CD4-positive, alpha-beta memory T cell (primary cell): ENCODE measurements around the gene MAU2. TPM values are rescaled to one million over a fixed set of nuclear protein-coding genes. Genes with fewer than 3 reads are reported as not detected.

Experiments
- CTCF ChIA-PET: fragments of 350-600 bp; sonication (Branson Sonifier 250); formaldehyde crosslinking; loops from one replicate; lab custom pipeline; 2021; ENCODE audit warnings: inconsistent platforms; ENCODE audit not compliant: partially characterized antibody; lab: Charles Lee
- POLR2A ChIA-PET: fragments of 350-600 bp; sonication (Branson Sonifier 250); formaldehyde crosslinking; loops from one replicate; lab custom pipeline; 2021; ENCODE audit not compliant: partially characterized antibody; lab: Charles Lee
- DNase-seq, 5 donors: peaks; one replicate each; pipeline versions ENCODE4 v3.0.0 to v3.0.0-alpha.2; 2020 to 2022; ENCODE audit warnings: mixed read lengths in 1 of 5
- H3K27ac ChIP-seq: one replicate; pipeline ENCODE4 v1.7.0; 2013; ENCODE audit warnings: low read depth, low read length
- H3K27me3 ChIP-seq: 2 replicates; pipeline ENCODE4 v1.7.0; 2013; ENCODE audit warnings: mild to moderate bottlenecking, low read length, moderate library complexity; ENCODE audit not compliant: insufficient read depth
- H3K36me3 ChIP-seq: 2 replicates; pipeline ENCODE4 v1.7.0; 2013; ENCODE audit warnings: mild to moderate bottlenecking, low read length, moderate library complexity; ENCODE audit not compliant: insufficient read depth
- H3K4me1 ChIP-seq: 2 replicates; pipeline ENCODE4 v1.7.0; 2013; ENCODE audit warnings: mild to moderate bottlenecking, low read length, moderate library complexity; ENCODE audit not compliant: insufficient read depth
- H3K4me3 ChIP-seq, 2 donors: one replicate each; pipeline ENCODE4 v1.7.0; 2013; ENCODE audit warnings: low read length in 2 of 2, mild to moderate bottlenecking in 1 of 2
- H3K9me3 ChIP-seq, 2 donors: one replicate each; pipeline ENCODE4 v1.7.0; 2013; ENCODE audit warnings: low read length in 2 of 2, control low read depth in 1 of 2; ENCODE audit not compliant: control insufficient read depth in 1 of 2
- H3K27ac Mint-ChIP-seq, 7 donors: one replicate each; pipeline ENCODE4 v1.8.0; 2020 to 2021; ENCODE audit warnings: mixed read lengths in 7 of 7, mild to moderate bottlenecking in 6 of 7, inconsistent platforms in 3 of 7, moderate library complexity in 3 of 7
- H3K27me3 Mint-ChIP-seq, 2 donors: one replicate each; pipeline ENCODE4 v1.8.0; 2020 to 2021; ENCODE audit warnings: mixed read lengths in 2 of 2
- H3K36me3 Mint-ChIP-seq, 2 donors: one replicate each; pipeline ENCODE4 v1.8.0; 2020 to 2021; ENCODE audit warnings: mixed read lengths in 2 of 2, inconsistent platforms in 1 of 2, mild to moderate bottlenecking in 1 of 2
- H3K4me1 Mint-ChIP-seq, 4 donors: one replicate each; pipeline ENCODE4 v1.8.0; 2020 to 2021; ENCODE audit warnings: mixed read lengths in 4 of 4, mild to moderate bottlenecking in 1 of 4
- H3K4me3 Mint-ChIP-seq, 8 donors: one replicate each; pipeline ENCODE4 v1.8.0; 2020 to 2021; ENCODE audit warnings: mixed read lengths in 8 of 8, mild to moderate bottlenecking in 7 of 8, moderate library complexity in 6 of 8, inconsistent platforms in 3 of 8
- H3K9me3 Mint-ChIP-seq, 8 donors: one replicate each; pipeline ENCODE4 v1.8.0; 2020 to 2021; ENCODE audit warnings: mixed read lengths in 8 of 8, mild to moderate bottlenecking in 5 of 8, inconsistent platforms in 3 of 8, moderate library complexity in 1 of 8
- intact Hi-C: fragments of 100-400 bp; cut with micrococcal nuclease; formaldehyde crosslinking; loops from one replicate; pipeline ENCODE4 v1.15.1; 2023
- polyA plus RNA-seq, 2 donors: library from polyadenylated mRNA; unstranded; fragments of 300-500 nt; fragmentation: Illumina TruSeq; gene quantifications; one replicate each; pipeline ENCODE4 v1.2.3, GENCODE V29; 2021
- total RNA-seq, 2 experiments: library from RNA; stranded (reverse); gene quantifications; one replicate each; pipeline ENCODE4 v1.2.3, GENCODE V29; 2021

The MAU2 gene
- total and polyA plus RNA-seq, 4 experiments from 2014 or later = 18.1 to 155 (median 86.5) TPM

GRCh38 chr19:19327672-19328071 is 7.0 kb downstream of the MAU2 start:
- no peak overlapping the region for H3K27ac ChIP-seq
- no peak for DNase-seq
- ChIA-PET CTCF (no interaction called here), POLR2A (no interaction called here)
- H3K36me3 ChIP-seq = peaks cover 32% of the 10 kb centered on the region
- Mint-ChIP-seq H3K4me1 (peaks cover 30 to 49% (median 36%) of the 10 kb centered on the region in 4 donors), H3K27ac (peak overlapping the region in 1 of 7 donors; percentile 27), H3K4me3 (no peak overlapping the region), H3K36me3 (peaks cover 39 to 50% of the 10 kb centered on the region in 2 donors), H3K27me3 (no peaks in the 10 kb centered on the region), H3K9me3 (no peaks in the 10 kb centered on the region)
- no peak overlapping the region for H3K4me3 ChIP-seq
- peaks cover 29% of the 10 kb centered on the region for H3K4me1 ChIP-seq
- intact Hi-C loops = no loop called here
- H3K27me3 ChIP-seq = no peaks in the 10 kb centered on the region
- H3K9me3 ChIP-seq = no peaks in the 10 kb centered on the region

DNA sequence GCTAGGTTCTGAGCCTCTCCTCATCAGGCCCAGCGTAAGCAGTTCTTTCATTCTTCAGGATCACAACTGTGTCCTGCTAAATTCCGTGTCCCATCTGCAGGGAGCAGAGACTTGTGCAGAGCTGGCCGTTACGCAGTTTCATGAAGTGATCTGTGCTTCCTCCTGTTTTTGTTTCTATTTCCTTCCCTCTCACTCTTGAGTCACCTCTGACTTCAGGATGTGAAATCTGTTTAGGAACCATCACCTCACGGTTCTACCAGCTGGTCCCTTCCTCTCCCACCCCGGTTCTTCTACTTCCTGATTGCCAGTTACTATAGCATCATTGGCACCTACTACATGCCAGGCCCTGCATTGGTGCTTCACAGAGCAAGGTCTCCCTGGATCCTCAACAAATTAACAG is 8.5 kb downstream of the MAU2 start:
- POLR2A ChIA-PET = no interaction called here
- Mint-ChIP-seq H3K4me3 (peak overlapping the region in 3 of 8 donors; percentile 6 to 52 (median 28)), H3K4me1 (peaks cover 23 to 35% (median 30%) of the 10 kb centered on the region in 4 donors), H3K27me3 (no peaks in the 10 kb centered on the region), H3K9me3 (no peaks in the 10 kb centered on the region), H3K36me3 (peaks cover 32 to 52% of the 10 kb centered on the region in 2 donors), H3K27ac (peak overlapping the region in 6 of 7 donors; percentile 14 to 87 (median 76))
- intact Hi-C loops = no loop called here
- H3K27me3 ChIP-seq = no peaks in the 10 kb centered on the region
- H3K4me3 ChIP-seq = no peak overlapping the region
- no peak for DNase-seq
- no peak overlapping the region for H3K27ac ChIP-seq
- no peaks in the 10 kb centered on the region for H3K9me3 ChIP-seq
- H3K36me3 ChIP-seq = peaks cover 26% of the 10 kb centered on the region
- peaks cover 15% of the 10 kb centered on the region for H3K4me1 ChIP-seq
- CTCF ChIA-PET = no interaction called here

DNA sequence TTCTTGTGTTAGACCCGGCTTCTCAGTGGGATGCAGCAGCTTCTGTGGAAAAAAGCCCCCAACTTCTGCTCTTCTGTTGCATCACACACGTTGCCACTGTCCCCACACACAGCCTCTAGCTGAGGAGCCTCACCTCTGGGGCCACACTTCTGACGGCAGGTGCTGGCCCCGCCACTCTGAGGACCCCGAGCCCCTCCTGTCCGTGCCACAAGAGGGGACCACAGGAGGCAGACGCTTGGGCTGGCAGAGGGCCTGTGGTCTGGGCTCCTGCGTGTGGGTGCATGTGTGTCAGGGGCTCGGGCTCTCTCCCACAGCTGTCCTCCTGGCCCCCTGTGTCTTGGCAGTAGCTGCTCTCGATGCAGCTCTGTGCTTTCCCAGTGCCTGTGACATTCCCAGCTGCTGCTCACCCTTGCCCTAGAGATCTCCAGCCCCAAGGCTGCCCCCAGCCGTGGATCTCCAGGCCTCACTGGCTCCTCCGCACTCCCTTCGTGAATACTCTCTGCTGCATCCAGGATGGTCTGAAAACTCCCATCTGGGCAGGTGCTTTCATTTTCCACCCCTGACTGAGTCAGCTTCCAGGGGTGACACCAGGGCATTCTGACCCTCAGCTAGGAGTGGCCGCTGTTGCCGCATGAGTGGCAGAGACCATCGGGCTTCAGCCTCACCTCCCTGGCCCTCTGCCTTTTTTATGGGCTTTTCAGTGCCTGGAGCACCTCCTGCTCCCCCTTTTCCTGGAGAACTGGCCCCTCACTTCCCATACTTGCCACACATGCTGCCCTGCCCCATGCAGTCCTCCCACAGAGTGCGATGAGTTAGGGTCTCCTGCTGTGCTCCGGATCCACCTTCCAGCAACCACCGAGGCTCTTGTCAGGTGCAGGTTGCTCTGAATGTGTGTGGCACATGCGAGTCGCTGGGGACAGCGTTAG is 13.7 kb downstream of the MAU2 start:
- no peak for DNase-seq
- H3K4me3 Mint-ChIP-seq = no peak overlapping the region
- H3K9me3 Mint-ChIP-seq = no peaks in the 10 kb centered on the region
- peaks cover 46% of the 10 kb centered on the region for H3K36me3 ChIP-seq
- H3K4me3 ChIP-seq = no peak overlapping the region
- H3K4me1 Mint-ChIP-seq = peaks cover under 1 to 9% (median 4%) of the 10 kb centered on the region in 4 donors
- H3K36me3 Mint-ChIP-seq = peaks cover 30 to 48% of the 10 kb centered on the region in 2 donors
- peak overlapping the region in 2 of 7 donors; percentile 35 to 41 for H3K27ac Mint-ChIP-seq
- intact Hi-C loops = no loop called here
- POLR2A ChIA-PET = interaction anchor here (1.1 kb wide), 1 partner anchor 51 kb away, joined by 4 read pairs; no protein-coding TSS in a partner anchor
- no peaks in the 10 kb centered on the region for H3K27me3 ChIP-seq
- no peaks in the 10 kb centered on the region for H3K27me3 Mint-ChIP-seq
- CTCF ChIA-PET = interaction anchor here (0.6 to 1.3 kb wide), 4 partner anchors 8 to 27 kb away, joined by 3 to 4 read pairs (median 4); no protein-coding TSS in a partner anchor
- H3K9me3 ChIP-seq = no peaks in the 10 kb centered on the region
- H3K27ac ChIP-seq = no peak overlapping the region
- peaks cover 2% of the 10 kb centered on the region for H3K4me1 ChIP-seq

DNA sequence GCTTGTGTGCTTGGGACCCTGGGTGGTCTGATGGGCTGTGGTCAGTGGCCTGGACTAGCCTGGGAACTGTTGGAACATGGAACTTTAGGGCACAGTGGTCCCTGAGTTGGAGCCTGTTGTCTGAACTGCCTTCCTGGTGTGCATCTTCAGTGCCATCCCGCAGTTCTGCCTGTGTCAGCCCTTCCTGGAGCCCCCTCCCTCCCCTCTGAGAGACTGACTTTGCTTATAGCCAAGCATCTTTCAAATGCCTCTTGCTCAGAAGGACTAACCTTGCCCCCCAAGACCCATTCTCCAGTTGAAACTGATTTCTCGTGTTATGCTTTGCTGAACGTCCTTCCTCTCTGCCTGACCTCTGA is 14.3 kb downstream of the MAU2 start:
- Histone ChIP-seq H3K27ac (no peak overlapping the region), H3K4me1 (no peaks in the 10 kb centered on the region), H3K27me3 (no peaks in the 10 kb centered on the region), H3K9me3 (no peaks in the 10 kb centered on the region), H3K4me3 (no peak overlapping the region), H3K36me3 (peaks cover 43% of the 10 kb centered on the region)
- intact Hi-C loops = no loop called here
- CTCF ChIA-PET = no interaction called here
- Mint-ChIP-seq H3K4me3 (no peak overlapping the region), H3K27me3 (no peaks in the 10 kb centered on the region), H3K36me3 (peaks cover 29 to 45% of the 10 kb centered on the region in 2 donors), H3K4me1 (peaks cover 0 to 7% (median 2%) of the 10 kb centered on the region in 4 donors), H3K9me3 (no peaks in the 10 kb centered on the region), H3K27ac (peak overlapping the region in 2 of 7 donors; percentile 44 to 76)
- DNase-seq = no peak
- POLR2A ChIA-PET = no interaction called here

- ChIA-PET CTCF (no interaction called here), POLR2A (no interaction called here)
- no peaks in the 10 kb centered on the region for H3K27me3 ChIP-seq
- Mint-ChIP-seq H3K36me3 (peaks cover 29 to 43% of the 10 kb centered on the region in 2 donors), H3K4me3 (no peak overlapping the region), H3K9me3 (no peaks in the 10 kb centered on the region), H3K4me1 (peaks cover 0 to 7% (median 2%) of the 10 kb centered on the region in 4 donors), H3K27me3 (no peaks in the 10 kb centered on the region), H3K27ac (peak overlapping the region in 2 of 7 donors; percentile 75 to 76)
- H3K4me1 ChIP-seq = no peaks in the 10 kb centered on the region
- no peak overlapping the region for H3K27ac ChIP-seq
- H3K4me3 ChIP-seq = no peak overlapping the region
- no peaks in the 10 kb centered on the region for H3K9me3 ChIP-seq
- H3K36me3 ChIP-seq = peaks cover 43% of the 10 kb centered on the region
- intact Hi-C loops = no loop called here
- no peak for DNase-seq
Measured at GRCh38 chr19:19335408-19336158, 15.0 kb downstream of the MAU2 start.

- Mint-ChIP-seq H3K9me3 (no peaks in the 10 kb centered on the region), H3K27ac (peak overlapping the region in 1 of 7 donors; percentile 62), H3K36me3 (peaks cover 27 to 46% of the 10 kb centered on the region in 2 donors), H3K4me1 (peaks cover 0 to 7% (median 2%) of the 10 kb centered on the region in 4 donors), H3K27me3 (no peaks in the 10 kb centered on the region), H3K4me3 (no peak overlapping the region)
- H3K36me3 ChIP-seq = peaks cover 53% of the 10 kb centered on the region
- no peak overlapping the region for H3K4me3 ChIP-seq
- ChIA-PET CTCF (no interaction called here), POLR2A (interaction anchor here (1.6 kb wide), 1 partner anchor 28 kb away, joined by 4 read pairs; no protein-coding TSS in a partner anchor)
- H3K27me3 ChIP-seq = no peaks in the 10 kb centered on the region
- no peak overlapping the region for H3K27ac ChIP-seq
- intact Hi-C loops = no loop called here
- no peak for DNase-seq
- H3K4me1 ChIP-seq = no peaks in the 10 kb centered on the region
- H3K9me3 ChIP-seq = no peaks in the 10 kb centered on the region
Measured at GRCh38 chr19:19336597-19336996, 16.0 kb downstream of the MAU2 start.

DNA sequence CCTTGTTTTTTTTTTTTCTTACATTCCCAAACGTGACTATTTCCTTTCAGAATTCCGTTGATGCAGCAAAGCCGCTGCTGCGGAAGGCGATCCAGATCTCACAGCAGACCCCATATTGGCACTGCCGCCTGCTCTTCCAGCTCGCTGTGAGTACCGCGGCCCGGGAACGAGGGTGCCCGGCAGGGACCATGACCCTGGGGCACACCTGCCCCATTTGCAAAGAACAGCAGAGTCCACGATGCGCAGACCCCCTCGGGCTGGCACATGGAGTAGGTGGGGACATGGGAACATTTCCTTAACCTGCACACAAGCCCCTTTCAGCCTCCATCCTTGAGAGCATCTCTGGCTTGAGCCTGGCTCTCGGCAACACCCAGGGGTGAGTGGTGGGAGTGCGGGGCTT is 16.5 kb downstream of the MAU2 start:
- H3K27me3 Mint-ChIP-seq = no peaks in the 10 kb centered on the region
- peaks cover 52% of the 10 kb centered on the region for H3K36me3 ChIP-seq
- CTCF ChIA-PET = no interaction called here

More for the DNA sequence above, 16.5 kb downstream of the MAU2 start:
- Mint-ChIP-seq H3K9me3 (no peaks in the 10 kb centered on the region), H3K4me1 (peaks cover 0 to 7% (median 2%) of the 10 kb centered on the region in 4 donors), H3K27ac (no peak overlapping the region), H3K4me3 (no peak overlapping the region), H3K36me3 (peaks cover 24 to 46% of the 10 kb centered on the region in 2 donors)
- no peak for DNase-seq
- Histone ChIP-seq H3K9me3 (no peaks in the 10 kb centered on the region), H3K27me3 (no peaks in the 10 kb centered on the region), H3K4me1 (no peaks in the 10 kb centered on the region), H3K4me3 (no peak overlapping the region), H3K27ac (no peak overlapping the region)
- POLR2A ChIA-PET = interaction anchor here (1.6 kb wide), 1 partner anchor 28 kb away, joined by 4 read pairs; no protein-coding TSS in a partner anchor
- intact Hi-C loops = no loop called here
